K562 (cell line): ENCODE data around the gene ABLIM1. TPM values are rescaled to one million over a fixed set of nuclear protein-coding genes. Genes with fewer than 3 reads are reported as not detected.

Source experiments
- ATAC-seq: fragments of 200-7000 bp; cut with Tn5 transposase; 3 replicates; pipeline ENCODE4 v1.9.1; 2020; ENCODE audit warnings: moderate library complexity
- BruUV-seq: library from RNA; stranded (reverse); fragments of 400-500 nt; replicated peaks from 2 replicates; lab custom pipeline; 2021; lab: Mats Ljungman, UMichigan
- CTCF ChIA-PET: fragments of 300-600 bp; formaldehyde crosslinking; extraction: SDS; loops from one replicate; lab custom pipeline; 2021; ENCODE audit warnings: low intra/inter-chr PET ratio; lab: Yijun Ruan, JAX
- POLR2A ChIA-PET: fragments of 300-600, 350-650 bp; sonication (Branson Sonifier 250); formaldehyde crosslinking; extraction: SDS; loops from one replicate; lab custom pipeline; 2021; ENCODE audit warnings: antibody characterized with exemption, inconsistent platforms; lab: Yijun Ruan, JAX
- DNase-seq, 4 experiments: peaks; one replicate each; pipeline versions ENCODE4 v3.0.0 to v3.0.0-alpha.2; 2011 to 2018; ENCODE audit warnings: low spot score in 3 of 4, mixed read lengths in 3 of 4; ENCODE audit errors: extremely low read depth in 1 of 4
- FAIRE-seq: peaks from 2 replicates; lab custom pipeline; 2011; peaks lifted over from hg19 to GRCh38; lab: Jason Lieb, UNC
- H2AFZ ChIP-seq: 2 replicates; pipeline ENCODE4 v1.6.0; 2011; ENCODE audit warnings: low read depth, low read length, control low read depth, inconsistent platforms
- H3K27ac ChIP-seq: fragments of 200-600 bp; 3 replicates; pipeline ENCODE4 v1.8.0; 2011; ENCODE audit warnings: low read depth, mild to moderate bottlenecking, control low read depth, inconsistent platforms, low read length, moderate library complexity, mixed read lengths; ENCODE audit errors: extremely low read depth
- H3K27me3 ChIP-seq, 2 experiments: fragments of 300-600 bp in 1 of 2; 2 replicates in 1 of 2; 3 replicates in 1 of 2; pipeline versions ENCODE4 v1.6.0 to v1.8.0; 2011; ENCODE audit warnings: inconsistent platforms in 2 of 2, low read length in 2 of 2, mild to moderate bottlenecking in 1 of 2, mixed read lengths in 1 of 2, moderate library complexity in 1 of 2; ENCODE audit not compliant: control insufficient read depth in 2 of 2, insufficient read depth in 2 of 2
- H3K36me3 ChIP-seq: fragments of 300-600 bp; 3 replicates; pipeline ENCODE4 v1.8.0; 2011; ENCODE audit warnings: mild to moderate bottlenecking, low read length, inconsistent platforms; ENCODE audit not compliant: control insufficient read depth, insufficient read depth
- H3K4me1 ChIP-seq, 2 experiments: fragments of 200-600 bp in 1 of 2; replicated peaks in 1 of 2; 2 replicates in 1 of 2; 3 replicates in 1 of 2; pipeline versions ENCODE4 v1.5.1 to v1.8.0; 2011; ENCODE audit warnings: inconsistent platforms in 2 of 2, low read length in 2 of 2, mild to moderate bottlenecking in 1 of 2, mixed read lengths in 1 of 2, moderate library complexity in 1 of 2; ENCODE audit not compliant: control insufficient read depth in 2 of 2, insufficient read depth in 2 of 2
- H3K4me2 ChIP-seq: 2 replicates; pipeline ENCODE4 v1.6.1; 2011; ENCODE audit warnings: low read length, control low read depth, inconsistent platforms, mixed read lengths; ENCODE audit not compliant: insufficient read depth
- H3K4me3 ChIP-seq: fragments of 200-600 bp; sonication (generic), shearing (Covaris generic); 2 replicates; pipeline ENCODE4 v1.5.1; 2016; ENCODE audit warnings: control low read depth, inconsistent platforms
- H3K79me2 ChIP-seq: fragments of 200-600 bp; 3 replicates; pipeline ENCODE4 v1.8.0; 2011; ENCODE audit warnings: low read length, inconsistent platforms; ENCODE audit not compliant: control insufficient read depth, insufficient read depth
- H3K9ac ChIP-seq, 2 experiments: 2 replicates each; pipeline versions ENCODE4 v1.6.0 to v1.6.1; 2011; ENCODE audit warnings: low read depth in 2 of 2, low read length in 2 of 2, control low read depth in 1 of 2, inconsistent platforms in 1 of 2, mild to moderate bottlenecking in 1 of 2, mixed read lengths in 1 of 2; ENCODE audit not compliant: insufficient read depth in 1 of 2
- H3K9me1 ChIP-seq: one replicate; pipeline ENCODE4 v1.6.0; 2011; ENCODE audit warnings: inconsistent platforms, mild to moderate bottlenecking, low read length, moderate library complexity; ENCODE audit not compliant: control insufficient read depth, insufficient read depth
- H3K9me3 ChIP-seq: replicated peaks from 2 replicates; pipeline ENCODE4 v1.5.1; 2011; ENCODE audit warnings: low read depth, low read length, inconsistent platforms; ENCODE audit not compliant: control insufficient read depth, insufficient read depth
- H4K20me1 ChIP-seq: replicated peaks from 2 replicates; pipeline ENCODE4 v1.6.1; 2011; ENCODE audit warnings: low read length, inconsistent platforms, mixed read lengths; ENCODE audit not compliant: control insufficient read depth, insufficient read depth
- CC2D1A ChIP-seq: fragments of 450-650 bp; IDR thresholded peaks from 2 replicates; pipeline ENCODE4 v1.6.1; 2017; ENCODE audit warnings: mild to moderate bottlenecking
- FOXJ3 ChIP-seq: sonication (generic); formaldehyde crosslinking; IDR thresholded peaks from 2 replicates; pipeline ENCODE4 v1.4.0; 2020; ENCODE audit warnings: mild to moderate bottlenecking, missing genetic modification reagents
- HNRNPUL1 ChIP-seq: fragments of 200-400 bp; formaldehyde crosslinking; IDR thresholded peaks from 2 replicates; pipeline ENCODE4 v1.6.1; 2017; ENCODE audit warnings: low read length
- SMARCA4 ChIP-seq: fragments of 450-650 bp; IDR thresholded peaks from 2 replicates; pipeline ENCODE4 v1.6.1; 2016
- SRSF9 ChIP-seq: fragments of 200-400 bp; formaldehyde crosslinking; IDR thresholded peaks from 2 replicates; pipeline ENCODE4 v1.6.1; 2017; ENCODE audit warnings: low read depth, low read length, borderline replicate concordance
- TRIM25 ChIP-seq: fragments of 450-650 bp; IDR thresholded peaks from 2 replicates; pipeline ENCODE4 v1.7.0; 2016; ENCODE audit warnings: borderline replicate concordance
- ZNF263 ChIP-seq: sonication (generic); formaldehyde crosslinking; IDR thresholded peaks from 2 replicates; pipeline ENCODE4 v1.8.0; 2022; ENCODE audit warnings: mild to moderate bottlenecking, missing genetic modification reagents, borderline replicate concordance
- WGBS: fragments of 100-300 bp; shearing (Covaris generic); methylation state at CpG from one replicate; pipeline ENCODE4 v1.1.6; 2016; ENCODE audit warnings: low coverage, mixed read lengths; ENCODE audit not compliant: insufficient coverage; ENCODE audit errors: missing lambda C conversion rate; 5-methylcytosine and 5-hydroxymethylcytosine counted together
- in situ Hi-C: fragments of 300-500 bp; cut with MboI; formaldehyde crosslinking; loops from 4 replicates; pipeline ENCODE4 v1.15.0; 2018; ENCODE audit warnings: inconsistent platforms, mixed read lengths
- intact Hi-C: fragments of 100-400 bp; cut with micrococcal nuclease; formaldehyde crosslinking; loops from 2 replicates; pipeline ENCODE4 v1.14.2; 2022
- polyA plus RNA-seq, 8 experiments: library from polyadenylated mRNA; depleted of rRNA in 4 of 8; stranded (reverse) in 5 of 8; unstranded in 3 of 8; fragments of >200 nt; fragmentation: Nextera tagmentation in 2 of 8; fragmentation: Illumina TruSeq in 1 of 8; extraction: Ambion mirVana in 2 of 8; extraction: Trizol in 1 of 8; gene quantifications; 2 replicates each; pipeline versions ENCODE4 v1.2.1 to v1.2.3, GENCODE V29; 2011 to 2014; ENCODE audit warnings: inconsistent platforms in 1 of 8, missing spikeins in 1 of 8
- total RNA-seq, 7 experiments: library from RNA; depleted of rRNA in 6 of 7; stranded (reverse); fragments of >200 nt in 6 of 7; fragmentation: Illumina TruSeq in 2 of 7; extraction: Trizol in 2 of 7; gene quantifications; 2 replicates each; pipeline versions ENCODE4 v1.2.1 to v1.2.3, GENCODE V29; 2011 to 2021; ENCODE audit warnings: low replicate concordance in 1 of 7
- TF ChIP-seq, protein P1 (sequence below): fragments of 250-450 bp; sonication (Bioruptor Pico); IDR thresholded peaks from 2 replicates; pipeline ENCODE4 v1.5.0; 2020; ENCODE audit warnings: mild to moderate bottlenecking, borderline replicate concordance
- TF ChIP-seq, protein P2 (sequence below): fragments of 450-650 bp; IDR thresholded peaks from 2 replicates; pipeline ENCODE4 v1.6.1; 2014; ENCODE audit warnings: low read depth, mild to moderate bottlenecking, moderate library complexity, borderline replicate concordance

Gene ABLIM1
- total and polyA plus RNA-seq, 9 of the 15 experiments (the other 6 are each of a cell fraction or from before 2014, with no cell fraction given) = 0.07 to 0.49 (median 0.14) TPM; not detected in 6

- CTCF ChIA-PET = no interaction called here
- H3K27ac ChIP-seq = no peak overlapping the region
- TF ChIP-seq SRSF9 (no peak), HNRNPUL1 (no peak), TRIM25 (no peak), CC2D1A (no peak), FOXJ3 (CRISPR knock-in tag) (no peak), ZNF263 (CRISPR knock-in tag) (no peak), SMARCA4 (no peak)
- TF ChIP-seq, protein P1, sequence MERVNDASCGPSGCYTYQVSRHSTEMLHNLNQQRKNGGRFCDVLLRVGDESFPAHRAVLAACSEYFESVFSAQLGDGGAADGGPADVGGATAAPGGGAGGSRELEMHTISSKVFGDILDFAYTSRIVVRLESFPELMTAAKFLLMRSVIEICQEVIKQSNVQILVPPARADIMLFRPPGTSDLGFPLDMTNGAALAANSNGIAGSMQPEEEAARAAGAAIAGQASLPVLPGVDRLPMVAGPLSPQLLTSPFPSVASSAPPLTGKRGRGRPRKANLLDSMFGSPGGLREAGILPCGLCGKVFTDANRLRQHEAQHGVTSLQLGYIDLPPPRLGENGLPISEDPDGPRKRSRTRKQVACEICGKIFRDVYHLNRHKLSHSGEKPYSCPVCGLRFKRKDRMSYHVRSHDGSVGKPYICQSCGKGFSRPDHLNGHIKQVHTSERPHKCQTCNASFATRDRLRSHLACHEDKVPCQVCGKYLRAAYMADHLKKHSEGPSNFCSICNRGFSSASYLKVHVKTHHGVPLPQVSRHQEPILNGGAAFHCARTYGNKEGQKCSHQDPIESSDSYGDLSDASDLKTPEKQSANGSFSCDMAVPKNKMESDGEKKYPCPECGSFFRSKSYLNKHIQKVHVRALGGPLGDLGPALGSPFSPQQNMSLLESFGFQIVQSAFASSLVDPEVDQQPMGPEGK (CRISPR knock-in tag) = no peak
- TF ChIP-seq, protein P2, sequence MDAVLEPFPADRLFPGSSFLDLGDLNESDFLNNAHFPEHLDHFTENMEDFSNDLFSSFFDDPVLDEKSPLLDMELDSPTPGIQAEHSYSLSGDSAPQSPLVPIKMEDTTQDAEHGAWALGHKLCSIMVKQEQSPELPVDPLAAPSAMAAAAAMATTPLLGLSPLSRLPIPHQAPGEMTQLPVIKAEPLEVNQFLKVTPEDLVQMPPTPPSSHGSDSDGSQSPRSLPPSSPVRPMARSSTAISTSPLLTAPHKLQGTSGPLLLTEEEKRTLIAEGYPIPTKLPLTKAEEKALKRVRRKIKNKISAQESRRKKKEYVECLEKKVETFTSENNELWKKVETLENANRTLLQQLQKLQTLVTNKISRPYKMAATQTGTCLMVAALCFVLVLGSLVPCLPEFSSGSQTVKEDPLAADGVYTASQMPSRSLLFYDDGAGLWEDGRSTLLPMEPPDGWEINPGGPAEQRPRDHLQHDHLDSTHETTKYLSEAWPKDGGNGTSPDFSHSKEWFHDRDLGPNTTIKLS = no peak
Observed at GRCh38 chr10:114426476-114426875, 231.6 kb downstream of the ABLIM1 start.

More at GRCh38 chr10:114426476-114426875, 231.6 kb downstream of the ABLIM1 start:
- no peak for ATAC-seq
- Histone ChIP-seq H3K4me2 (no peak overlapping the region), H3K4me1 (no peaks in the 10 kb centered on the region; a peak in 1 of 5 replicates), H2AFZ (no peak overlapping the region), H3K9me1 (no peaks in the 10 kb centered on the region), H3K9ac (no peak overlapping the region), H3K27me3 (peaks cover 0 to 28% of the 10 kb centered on the region in 2 experiments; a peak in 2 of 5 replicates), H3K36me3 (no peaks in the 10 kb centered on the region), H3K4me3 (no peak overlapping the region), H3K79me2 (no peaks in the 10 kb centered on the region), H4K20me1 (no peaks in the 10 kb centered on the region), H3K9me3 (no peaks in the 10 kb centered on the region)
- FAIRE-seq = no peak
- in situ Hi-C loops (no loop called here), intact Hi-C loops (no loop called here)
- BruUV-seq = no TSS peak
- 0% methylated on average over 5 of the region's 5 CpGs for WGBS
- no peak for DNase-seq
- POLR2A ChIA-PET = no interaction called here
